ENCODE results near the gene HIKESHI.
"Not testable (repeated sequence)": the region's sequence is repeated elsewhere in the genome, so short reads cannot be mapped to it uniquely, and the experiment has no call there.

The HIKESHI gene

GRCh38 chr11:86294026-86294425 lies 8.0 kb upstream of the HIKESHI start:
- no peak for DNase-seq

- no peak for DNase-seq
These were observed 323 bp upstream of the HIKESHI start for GRCh38 chr11:86301742-86302091.

GRCh38 chr11:86303257-86303656 lies 1.2 kb downstream of the HIKESHI start:
- no peak for DNase-seq

- DNase-seq = not testable (repeated sequence)
These were observed 6.7 kb downstream of the HIKESHI start for GRCh38 chr11:86308710-86309109.

GRCh38 chr11:86313793-86314192 lies 11.8 kb downstream of the HIKESHI start:
- no peak for DNase-seq

GRCh38 chr11:86314636-86315035 lies 12.6 kb downstream of the HIKESHI start:
- no peak for DNase-seq

GRCh38 chr11:86335131-86335767 lies 33.2 kb downstream of the HIKESHI start:
- peak; percentile 47 for DNase-seq

- no peak for DNase-seq
These were observed 35.2 kb downstream of the HIKESHI start for GRCh38 chr11:86337227-86337626.

- no peak for DNase-seq
These were observed 39.3 kb downstream of the HIKESHI start for GRCh38 chr11:86341382-86341781.

- DNase-seq = no peak
These were observed 44.5 kb downstream of the HIKESHI start for GRCh38 chr11:86346513-86346912.

GRCh38 chr11:86355256-86355655 lies 53.2 kb downstream of the HIKESHI start:
- DNase-seq = no peak

GRCh38 chr11:86357412-86357811 lies 55.4 kb downstream of the HIKESHI start:
- not testable (repeated sequence) for DNase-seq

- no peak for DNase-seq
These were observed 56.7 kb downstream of the HIKESHI start for GRCh38 chr11:86358720-86359119.

- peak; percentile 34 for DNase-seq
These were observed 58.8 kb downstream of the HIKESHI start for GRCh38 chr11:86360775-86361395.

GRCh38 chr11:86363424-86363823 lies 61.4 kb downstream of the HIKESHI start:
- no peak for DNase-seq

GRCh38 chr11:86365546-86365945 lies 63.5 kb downstream of the HIKESHI start:
- no peak for DNase-seq

- DNase-seq = no peak
These were observed 67.6 kb downstream of the HIKESHI start for GRCh38 chr11:86369668-86370067.

- DNase-seq = peak; percentile 60
These were observed 68.1 kb downstream of the HIKESHI start for GRCh38 chr11:86370171-86370570.

GRCh38 chr11:86370922-86371594 lies 69.0 kb downstream of the HIKESHI start:
- no peak for DNase-seq

GRCh38 chr11:86372041-86372440 lies 70.0 kb downstream of the HIKESHI start:
- no peak for DNase-seq

GRCh38 chr11:86372586-86372985 lies 70.5 kb downstream of the HIKESHI start:
- no peak for DNase-seq

GRCh38 chr11:86374069-86374468 lies 72.0 kb downstream of the HIKESHI start:
- no peak for DNase-seq

GRCh38 chr11:86374586-86374985 lies 72.5 kb downstream of the HIKESHI start, which contains the start of gene CCDC81:
Gene CCDC81, plus strand, starts transcription at chr11:86374887. Its CDS starts 277 bp downstream, at chr11:86375164.
- no peak for DNase-seq

GRCh38 chr11:86377972-86378371 lies 75.9 kb downstream of the HIKESHI start:
- no peak for DNase-seq
